ENCODE data around the gene ROR1.

- TF ChIP-seq CTCF (tag by site-specific recombination; IDR thresholded peaks at IDR 0.05) (no peak), REPIN1 (tag by site-specific recombination; IDR thresholded peaks at IDR 0.05; ENCODE audit: low read depth) (no peak), ZBTB1 (tag by site-specific recombination; IDR thresholded peaks at IDR 0.05) (no peak), ZNF274 (IDR thresholded peaks at IDR 0.05; ENCODE audit: low read length) (no peak), ZNF274 (tag by site-specific recombination; IDR thresholded peaks at IDR 0.05; ENCODE audit: borderline replicate concordance) (no peak), REST (tag by site-specific recombination; IDR thresholded peaks at IDR 0.05) (no peak), ZFP69B (tag by site-specific recombination; IDR thresholded peaks at IDR 0.05) (no peak), ZFHX2 (tag by site-specific recombination; conservative IDR thresholded peaks at IDR 0.05) (no peak), ZNF223 (tag by site-specific recombination; IDR thresholded peaks at IDR 0.05) (no peak), KLF1 (tag by site-specific recombination; IDR thresholded peaks at IDR 0.05) (no peak), ZNF121 (tag by site-specific recombination; IDR thresholded peaks at IDR 0.05) (no peak), BCL11A (tag by site-specific recombination; IDR thresholded peaks at IDR 0.05; ENCODE audit: low read depth) (no peak), ZNF521 (tag by site-specific recombination; IDR thresholded peaks at IDR 0.05) (no peak)
- TF ChIP-seq, protein P1, sequence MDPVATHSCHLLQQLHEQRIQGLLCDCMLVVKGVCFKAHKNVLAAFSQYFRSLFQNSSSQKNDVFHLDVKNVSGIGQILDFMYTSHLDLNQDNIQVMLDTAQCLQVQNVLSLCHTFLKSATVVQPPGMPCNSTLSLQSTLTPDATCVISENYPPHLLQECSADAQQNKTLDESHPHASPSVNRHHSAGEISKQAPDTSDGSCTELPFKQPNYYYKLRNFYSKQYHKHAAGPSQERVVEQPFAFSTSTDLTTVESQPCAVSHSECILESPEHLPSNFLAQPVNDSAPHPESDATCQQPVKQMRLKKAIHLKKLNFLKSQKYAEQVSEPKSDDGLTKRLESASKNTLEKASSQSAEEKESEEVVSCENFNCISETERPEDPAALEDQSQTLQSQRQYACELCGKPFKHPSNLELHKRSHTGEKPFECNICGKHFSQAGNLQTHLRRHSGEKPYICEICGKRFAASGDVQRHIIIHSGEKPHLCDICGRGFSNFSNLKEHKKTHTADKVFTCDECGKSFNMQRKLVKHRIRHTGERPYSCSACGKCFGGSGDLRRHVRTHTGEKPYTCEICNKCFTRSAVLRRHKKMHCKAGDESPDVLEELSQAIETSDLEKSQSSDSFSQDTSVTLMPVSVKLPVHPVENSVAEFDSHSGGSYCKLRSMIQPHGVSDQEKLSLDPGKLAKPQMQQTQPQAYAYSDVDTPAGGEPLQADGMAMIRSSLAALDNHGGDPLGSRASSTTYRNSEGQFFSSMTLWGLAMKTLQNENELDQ (tag by site-specific recombination; IDR thresholded peaks at IDR 0.05; ENCODE audit: low read depth) = no peak
- TF ChIP-seq, protein P2, sequence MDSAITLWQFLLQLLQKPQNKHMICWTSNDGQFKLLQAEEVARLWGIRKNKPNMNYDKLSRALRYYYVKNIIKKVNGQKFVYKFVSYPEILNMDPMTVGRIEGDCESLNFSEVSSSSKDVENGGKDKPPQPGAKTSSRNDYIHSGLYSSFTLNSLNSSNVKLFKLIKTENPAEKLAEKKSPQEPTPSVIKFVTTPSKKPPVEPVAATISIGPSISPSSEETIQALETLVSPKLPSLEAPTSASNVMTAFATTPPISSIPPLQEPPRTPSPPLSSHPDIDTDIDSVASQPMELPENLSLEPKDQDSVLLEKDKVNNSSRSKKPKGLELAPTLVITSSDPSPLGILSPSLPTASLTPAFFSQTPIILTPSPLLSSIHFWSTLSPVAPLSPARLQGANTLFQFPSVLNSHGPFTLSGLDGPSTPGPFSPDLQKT (IDR thresholded peaks at IDR 0.05; ENCODE audit: borderline replicate concordance, low read depth, low read length) = no peak
Measured at GRCh38 chr1:63789856-63790605, 16.2 kb downstream of the ROR1 start.

Data from HEK293 (cell line).